Esophagus muscularis mucosa (tissue), 3 donors: ENCODE results near the gene TJP1.

Source experiments
- POLR2AphosphoS5 ChIP-seq, 2 donors: sonication (generic); formaldehyde crosslinking; IDR thresholded peaks; one replicate each; pipeline ENCODE4 v1.6.1; 2017; ENCODE audit warnings: antibody characterized with exemption in 2 of 2
- TF ChIP-seq, protein P1 (sequence below), 3 experiments: fragments of 200-600 bp in 2 of 3; fragments of 450-650 bp in 1 of 3; sonication (generic) in 2 of 3; IDR thresholded peaks; one replicate each; pipeline ENCODE4 v1.5.1; 2017 to 2019; ENCODE audit warnings: antibody characterized with exemption in 3 of 3, mild to moderate bottlenecking in 2 of 3, moderate library complexity in 1 of 3

DNA sequence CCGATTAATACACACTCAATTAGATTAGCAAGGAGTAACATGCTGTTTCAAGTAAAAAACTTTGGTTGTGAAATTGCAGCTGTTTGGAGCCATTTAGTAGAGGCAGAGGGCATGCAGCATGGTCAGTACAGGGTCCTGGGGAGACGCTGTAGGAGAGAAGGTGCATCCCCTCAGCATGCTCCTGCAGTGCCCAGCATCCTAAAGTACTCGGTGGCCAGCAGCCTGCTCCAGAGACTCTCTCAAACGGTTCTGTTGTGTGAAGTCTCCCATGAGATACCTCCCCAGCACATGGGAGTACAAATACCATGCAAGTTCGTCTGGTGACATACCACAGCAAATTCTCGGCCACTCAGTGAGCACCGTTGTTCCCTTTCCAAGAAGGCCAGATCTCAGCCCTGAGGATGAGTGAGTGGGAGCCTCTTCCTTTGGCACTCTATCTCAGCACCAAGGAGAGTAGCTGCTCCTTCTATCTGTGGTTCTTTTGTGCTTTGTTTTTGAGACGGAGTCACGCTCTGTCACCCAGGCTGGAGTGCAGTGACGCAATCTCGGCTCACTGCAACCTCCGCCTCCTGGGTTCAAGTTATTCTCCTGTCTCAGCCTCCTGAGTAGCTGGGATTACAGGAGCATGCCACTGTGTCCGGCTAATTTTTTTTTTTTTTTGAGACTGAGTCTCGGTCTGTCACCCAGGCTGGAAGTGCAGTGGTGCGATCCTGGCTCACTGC lies 72.7 kb downstream of the TJP1 start:
- TF ChIP-seq, protein P1, sequence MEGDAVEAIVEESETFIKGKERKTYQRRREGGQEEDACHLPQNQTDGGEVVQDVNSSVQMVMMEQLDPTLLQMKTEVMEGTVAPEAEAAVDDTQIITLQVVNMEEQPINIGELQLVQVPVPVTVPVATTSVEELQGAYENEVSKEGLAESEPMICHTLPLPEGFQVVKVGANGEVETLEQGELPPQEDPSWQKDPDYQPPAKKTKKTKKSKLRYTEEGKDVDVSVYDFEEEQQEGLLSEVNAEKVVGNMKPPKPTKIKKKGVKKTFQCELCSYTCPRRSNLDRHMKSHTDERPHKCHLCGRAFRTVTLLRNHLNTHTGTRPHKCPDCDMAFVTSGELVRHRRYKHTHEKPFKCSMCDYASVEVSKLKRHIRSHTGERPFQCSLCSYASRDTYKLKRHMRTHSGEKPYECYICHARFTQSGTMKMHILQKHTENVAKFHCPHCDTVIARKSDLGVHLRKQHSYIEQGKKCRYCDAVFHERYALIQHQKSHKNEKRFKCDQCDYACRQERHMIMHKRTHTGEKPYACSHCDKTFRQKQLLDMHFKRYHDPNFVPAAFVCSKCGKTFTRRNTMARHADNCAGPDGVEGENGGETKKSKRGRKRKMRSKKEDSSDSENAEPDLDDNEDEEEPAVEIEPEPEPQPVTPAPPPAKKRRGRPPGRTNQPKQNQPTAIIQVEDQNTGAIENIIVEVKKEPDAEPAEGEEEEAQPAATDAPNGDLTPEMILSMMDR (IDR thresholded peaks at IDR 0.05) = no peak
- TF ChIP-seq POLR2AphosphoS5 (IDR thresholded peaks at IDR 0.05) = no peak
